Caco-2 (cell line): ENCODE measurements around the gene LHX3. TPM values are rescaled to one million over a fixed set of nuclear protein-coding genes. Genes with fewer than 3 reads are reported as not detected.

Experiments
- BruUV-seq: library from RNA; stranded (reverse); fragments of 400-500 nt; replicated peaks from 2 replicates; lab custom pipeline; 2021; lab: Mats Ljungman, UMichigan
- CTCF ChIA-PET: fragments of 300-600 bp; sonication (Branson Sonifier 250); formaldehyde crosslinking; loops from one replicate; lab custom pipeline; 2022; ENCODE audit warnings: antibody characterized with exemption; lab: Charles Lee
- POLR2A ChIA-PET: fragments of 300-600 bp; sonication (Branson Sonifier 250); formaldehyde crosslinking; loops from one replicate; lab custom pipeline; 2022; ENCODE audit warnings: antibody characterized with exemption; lab: Charles Lee
- DNase-seq, 2 experiments: peaks; one replicate each; pipeline versions ENCODE4 v3.0.0 to v3.0.0-alpha.2; 2020 to 2022
- H3K27me3 ChIP-seq: replicated peaks from 2 replicates; pipeline ENCODE4 v1.6.0; 2011; ENCODE audit warnings: low read length; ENCODE audit not compliant: control insufficient read depth, insufficient read depth
- H3K36me3 ChIP-seq: 2 replicates; pipeline ENCODE4 v1.5.1; 2011; ENCODE audit warnings: low read length; ENCODE audit not compliant: control insufficient read depth, insufficient read depth
- H3K4me1 ChIP-seq: fragments of 250-450 bp; sonication (Bioruptor Pico); 2 replicates; pipeline ENCODE4 v1.5.1; 2020; ENCODE audit warnings: mild to moderate bottlenecking
- H3K4me3 ChIP-seq: 2 replicates; pipeline ENCODE4 v1.5.1; 2011; ENCODE audit warnings: low read depth, mild to moderate bottlenecking, control low read depth, low read length
- H3K9me3 ChIP-seq: fragments of 250-450 bp; sonication (Bioruptor Pico); 2 replicates; pipeline ENCODE4 v1.5.1; 2020; ENCODE audit warnings: mild to moderate bottlenecking, moderate library complexity
- H3K27ac Mint-ChIP-seq: one replicate; pipeline ENCODE4 v1.8.0; 2022; ENCODE audit warnings: mixed read lengths; ENCODE audit not compliant: unreplicated experiment
- H3K27me3 Mint-ChIP-seq: one replicate; pipeline ENCODE4 v1.8.0; 2022; ENCODE audit warnings: mixed read lengths; ENCODE audit not compliant: insufficient read depth, unreplicated experiment
- H3K36me3 Mint-ChIP-seq: one replicate; pipeline ENCODE4 v1.8.0; 2022; ENCODE audit warnings: mild to moderate bottlenecking, mixed read lengths; ENCODE audit not compliant: insufficient read depth, unreplicated experiment
- H3K4me1 Mint-ChIP-seq: one replicate; pipeline ENCODE4 v1.8.0; 2022; ENCODE audit warnings: low read depth, mixed read lengths; ENCODE audit not compliant: unreplicated experiment
- H3K4me3 Mint-ChIP-seq: one replicate; pipeline ENCODE4 v1.8.0; 2022; ENCODE audit warnings: mild to moderate bottlenecking, moderate library complexity, mixed read lengths; ENCODE audit not compliant: unreplicated experiment
- H3K9me3 Mint-ChIP-seq: one replicate; pipeline ENCODE4 v1.8.0; 2022; ENCODE audit warnings: mixed read lengths; ENCODE audit not compliant: unreplicated experiment
- intact Hi-C: fragments of 100-400 bp; cut with micrococcal nuclease; formaldehyde crosslinking; loops from one replicate; pipeline ENCODE4 v1.10.0; 2022; ENCODE audit not compliant: unreplicated experiment
- total RNA-seq: library from RNA; stranded (reverse); gene quantifications from 2 replicates; pipeline ENCODE4 v1.2.3, GENCODE V29; 2022
- TF ChIP-seq, protein P1 (sequence below), 2 experiments: fragments of 200-600 bp in 1 of 2; IDR thresholded peaks; 1 replicate in 1 of 2; 2 replicates in 1 of 2; pipeline versions ENCODE4 v1.5.1 to v1.8.0; 2011 to 2022; ENCODE audit warnings: antibody characterized with exemption in 1 of 2, control low read depth in 1 of 2, inconsistent platforms in 1 of 2, low read depth in 1 of 2, low read length in 1 of 2, mild to moderate bottlenecking in 1 of 2, moderate library complexity in 1 of 2; ENCODE audit not compliant: insufficient read depth in 1 of 2, severe bottlenecking in 1 of 2, unreplicated experiment in 1 of 2

The LHX3 gene
- total RNA-seq, 1 experiment from 2014 or later = 1.2 TPM

DNA sequence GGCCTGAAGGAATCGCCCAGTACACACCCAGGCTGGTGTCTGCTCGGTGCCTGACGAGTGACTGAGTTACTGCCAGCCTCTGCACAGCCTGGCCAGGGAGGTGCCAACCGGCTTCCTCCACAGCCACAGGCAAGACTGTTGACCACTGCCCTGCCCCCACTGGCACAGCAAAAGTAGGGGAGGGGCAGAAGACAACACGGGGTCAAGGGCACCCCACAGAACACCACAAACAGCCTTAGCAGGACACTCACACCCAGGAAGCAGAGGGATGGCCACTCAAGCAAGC lies 722 bp upstream of the LHX3 start:
- POLR2A ChIA-PET = no interaction called here
- H3K27me3 ChIP-seq = no peaks in the 10 kb centered on the region

DNA sequence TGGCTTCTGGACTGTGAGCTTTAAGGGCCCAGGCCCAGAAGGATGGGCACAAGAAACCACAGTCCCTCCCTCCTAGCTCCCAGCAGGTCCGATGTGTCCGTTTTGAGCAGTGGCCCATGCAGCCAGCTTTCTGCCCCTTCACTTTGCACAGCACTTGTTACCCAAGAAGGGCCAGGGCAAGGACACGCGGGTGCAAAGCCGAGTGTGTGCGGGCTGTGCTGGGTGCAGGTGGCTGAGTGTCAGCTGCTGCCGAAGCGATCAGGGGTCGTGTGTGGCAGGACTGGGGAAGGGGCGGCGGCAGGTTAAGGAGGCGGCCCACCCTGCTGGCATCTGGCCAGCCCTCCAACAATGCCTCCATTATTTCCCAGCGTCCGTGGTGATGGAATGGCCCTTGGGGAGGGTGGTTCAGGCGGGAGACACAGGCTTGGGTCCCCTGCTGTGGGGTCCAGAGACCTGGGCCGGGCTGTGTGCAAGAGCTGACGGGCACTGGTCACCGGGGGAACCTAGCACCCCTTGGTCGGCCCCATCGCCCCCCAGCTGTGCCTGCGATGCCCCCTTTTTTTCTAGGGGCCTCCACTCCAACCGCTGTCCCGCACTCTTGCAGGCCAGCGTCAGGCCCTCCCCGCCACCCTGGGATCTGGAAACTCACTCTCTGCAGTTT lies 653 bp downstream of the LHX3 start:
- H3K36me3 Mint-ChIP-seq = peaks cover 23% of the 10 kb centered on the region
- H3K9me3 Mint-ChIP-seq = no peaks in the 10 kb centered on the region
- intact Hi-C loops = no loop called here
- H3K9me3 ChIP-seq = no peaks in the 10 kb centered on the region
- no peaks in the 10 kb centered on the region for H3K36me3 ChIP-seq
- no peak overlapping the region for H3K4me3 Mint-ChIP-seq
- BruUV-seq = no TSS peak
- ChIA-PET POLR2A (no interaction called here), CTCF (no interaction called here)
- H3K27me3 ChIP-seq = no peaks in the 10 kb centered on the region
- DNase-seq = no peak
- no peak overlapping the region for H3K27ac Mint-ChIP-seq
- no peak overlapping the region for H3K4me3 ChIP-seq
- no peaks in the 10 kb centered on the region for H3K27me3 Mint-ChIP-seq
- no peaks in the 10 kb centered on the region for H3K4me1 Mint-ChIP-seq
- H3K4me1 ChIP-seq = 0 out of 2 replicates have a peak, but pooled peaks cover 5% of the 10 kb centered on the region
- TF ChIP-seq, protein P1, sequence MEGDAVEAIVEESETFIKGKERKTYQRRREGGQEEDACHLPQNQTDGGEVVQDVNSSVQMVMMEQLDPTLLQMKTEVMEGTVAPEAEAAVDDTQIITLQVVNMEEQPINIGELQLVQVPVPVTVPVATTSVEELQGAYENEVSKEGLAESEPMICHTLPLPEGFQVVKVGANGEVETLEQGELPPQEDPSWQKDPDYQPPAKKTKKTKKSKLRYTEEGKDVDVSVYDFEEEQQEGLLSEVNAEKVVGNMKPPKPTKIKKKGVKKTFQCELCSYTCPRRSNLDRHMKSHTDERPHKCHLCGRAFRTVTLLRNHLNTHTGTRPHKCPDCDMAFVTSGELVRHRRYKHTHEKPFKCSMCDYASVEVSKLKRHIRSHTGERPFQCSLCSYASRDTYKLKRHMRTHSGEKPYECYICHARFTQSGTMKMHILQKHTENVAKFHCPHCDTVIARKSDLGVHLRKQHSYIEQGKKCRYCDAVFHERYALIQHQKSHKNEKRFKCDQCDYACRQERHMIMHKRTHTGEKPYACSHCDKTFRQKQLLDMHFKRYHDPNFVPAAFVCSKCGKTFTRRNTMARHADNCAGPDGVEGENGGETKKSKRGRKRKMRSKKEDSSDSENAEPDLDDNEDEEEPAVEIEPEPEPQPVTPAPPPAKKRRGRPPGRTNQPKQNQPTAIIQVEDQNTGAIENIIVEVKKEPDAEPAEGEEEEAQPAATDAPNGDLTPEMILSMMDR (IDR thresholded peaks at IDR 0.05; ENCODE audit: insufficient read depth in 1 of 2, low read depth in 1 of 2, low read length in 1 of 2, severe bottlenecking in 1 of 2, unreplicated experiment in 1 of 2) = no peak

More for the DNA sequence above, 722 bp upstream of the LHX3 start:
- DNase-seq = no peak
- no peaks in the 10 kb centered on the region for H3K4me1 Mint-ChIP-seq
- intact Hi-C loops = no loop called here
- no peak overlapping the region for H3K27ac Mint-ChIP-seq
- TF ChIP-seq, protein P1 (IDR thresholded peaks at IDR 0.05; ENCODE audit: insufficient read depth in 1 of 2, low read depth in 1 of 2, low read length in 1 of 2, severe bottlenecking in 1 of 2, unreplicated experiment in 1 of 2) = no peak
- H3K9me3 ChIP-seq = no peaks in the 10 kb centered on the region
- H3K36me3 Mint-ChIP-seq = peaks cover 23% of the 10 kb centered on the region
- no peaks in the 10 kb centered on the region for H3K36me3 ChIP-seq
- no TSS peak for BruUV-seq
- no peak overlapping the region for H3K4me3 Mint-ChIP-seq
- no peaks in the 10 kb centered on the region for H3K27me3 Mint-ChIP-seq
- no peak overlapping the region for H3K4me3 ChIP-seq
- H3K4me1 ChIP-seq = 0 out of 2 replicates have a peak, but pooled peaks cover 5% of the 10 kb centered on the region
- CTCF ChIA-PET = no interaction called here
- no peaks in the 10 kb centered on the region for H3K9me3 Mint-ChIP-seq

DNA sequence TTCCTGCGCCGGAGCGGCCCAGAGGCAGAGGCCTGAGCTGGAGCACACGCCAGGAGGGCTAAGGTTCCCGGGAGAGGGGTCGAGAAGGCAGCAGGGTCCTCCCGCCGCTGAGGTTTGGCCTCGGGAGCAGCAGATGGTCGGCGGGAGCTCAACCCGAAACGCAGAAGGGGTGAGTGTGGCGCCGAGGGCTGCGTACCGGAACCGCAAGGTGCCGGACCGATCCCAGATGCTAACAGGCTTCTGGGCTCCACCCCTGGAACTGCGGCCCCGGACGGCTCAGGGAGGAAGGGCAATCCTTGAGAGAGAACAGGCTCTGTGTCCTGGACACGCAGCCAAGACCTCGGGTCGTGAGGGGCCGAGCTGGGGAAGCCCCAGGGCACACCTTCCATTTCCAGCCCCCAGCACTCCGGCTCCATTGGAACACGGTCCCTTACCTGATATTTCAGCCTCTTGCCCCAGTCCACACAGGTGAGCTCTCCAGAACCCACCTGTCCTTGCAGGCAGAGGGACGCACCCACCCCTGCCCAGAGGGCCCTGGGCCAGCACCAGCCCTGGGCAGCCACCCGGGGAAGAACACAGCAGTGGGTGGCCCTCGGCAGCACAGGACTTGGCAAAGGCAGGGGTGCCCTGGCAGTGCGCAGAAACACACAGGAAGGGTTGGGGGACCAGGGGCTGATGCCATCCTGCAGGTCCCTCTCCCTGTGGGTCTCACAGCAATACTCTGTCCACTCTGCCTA lies 1.4 kb downstream of the LHX3 start:
- H3K9me3 ChIP-seq = no peaks in the 10 kb centered on the region
- H3K27me3 Mint-ChIP-seq = no peaks in the 10 kb centered on the region
- H3K9me3 Mint-ChIP-seq = no peaks in the 10 kb centered on the region
- CTCF ChIA-PET = no interaction called here
- peaks cover 18% of the 10 kb centered on the region for H3K36me3 Mint-ChIP-seq
- TF ChIP-seq, protein P1 (IDR thresholded peaks at IDR 0.05; ENCODE audit: insufficient read depth in 1 of 2, low read depth in 1 of 2, low read length in 1 of 2, severe bottlenecking in 1 of 2, unreplicated experiment in 1 of 2) = no peak
- DNase-seq = no peak
- no TSS peak for BruUV-seq
- intact Hi-C loops = no loop called here
- H3K4me1 Mint-ChIP-seq = no peaks in the 10 kb centered on the region
- H3K27me3 ChIP-seq = no peaks in the 10 kb centered on the region
- H3K4me1 ChIP-seq = 0 out of 2 replicates have a peak, but pooled peaks cover 5% of the 10 kb centered on the region
- no peak overlapping the region for H3K27ac Mint-ChIP-seq
- no peak overlapping the region for H3K4me3 ChIP-seq
- POLR2A ChIA-PET = no interaction called here
- no peak overlapping the region for H3K4me3 Mint-ChIP-seq
- H3K36me3 ChIP-seq = no peaks in the 10 kb centered on the region
